HG03460 (cell line): Measurements from ENCODE around the gene CNPY1.

Experiments
- ATAC-seq: cut with Tn5 transposase; IDR thresholded peaks from one replicate; pipeline ENCODE4 v1.9.1; 2021; ENCODE audit not compliant: unreplicated experiment

The CNPY1 gene

DNA sequence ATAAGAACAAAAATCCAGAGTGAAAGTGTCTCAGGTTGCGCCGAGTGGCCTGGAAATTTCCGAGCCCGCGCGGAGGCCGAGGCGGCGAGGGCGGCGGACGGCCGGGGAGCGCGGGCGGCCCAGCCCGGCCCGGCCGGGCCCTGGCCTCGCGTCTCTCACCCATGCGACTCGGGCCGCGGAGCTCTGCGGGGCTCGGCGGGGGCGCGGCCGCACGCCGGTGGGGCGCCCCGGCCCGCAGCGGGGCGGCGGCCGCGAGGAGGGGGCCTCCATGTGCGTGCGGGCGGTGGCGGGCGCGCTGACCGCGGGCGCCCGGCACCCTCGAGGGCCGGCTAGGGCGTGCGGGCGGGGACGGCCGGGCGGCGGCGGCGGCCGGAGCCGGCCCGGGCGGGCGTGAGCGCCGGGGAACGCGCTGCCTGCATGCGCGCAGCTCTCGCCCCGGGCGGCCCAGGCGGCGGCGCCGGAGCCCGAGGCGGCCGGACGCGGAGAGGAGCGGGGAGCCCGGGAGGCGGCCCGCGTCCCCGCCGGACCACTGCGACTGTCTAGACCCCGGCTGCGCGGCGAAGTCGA, 88.7 kb downstream of the CNPY1 start:
- ATAC-seq: no peak

DNA sequence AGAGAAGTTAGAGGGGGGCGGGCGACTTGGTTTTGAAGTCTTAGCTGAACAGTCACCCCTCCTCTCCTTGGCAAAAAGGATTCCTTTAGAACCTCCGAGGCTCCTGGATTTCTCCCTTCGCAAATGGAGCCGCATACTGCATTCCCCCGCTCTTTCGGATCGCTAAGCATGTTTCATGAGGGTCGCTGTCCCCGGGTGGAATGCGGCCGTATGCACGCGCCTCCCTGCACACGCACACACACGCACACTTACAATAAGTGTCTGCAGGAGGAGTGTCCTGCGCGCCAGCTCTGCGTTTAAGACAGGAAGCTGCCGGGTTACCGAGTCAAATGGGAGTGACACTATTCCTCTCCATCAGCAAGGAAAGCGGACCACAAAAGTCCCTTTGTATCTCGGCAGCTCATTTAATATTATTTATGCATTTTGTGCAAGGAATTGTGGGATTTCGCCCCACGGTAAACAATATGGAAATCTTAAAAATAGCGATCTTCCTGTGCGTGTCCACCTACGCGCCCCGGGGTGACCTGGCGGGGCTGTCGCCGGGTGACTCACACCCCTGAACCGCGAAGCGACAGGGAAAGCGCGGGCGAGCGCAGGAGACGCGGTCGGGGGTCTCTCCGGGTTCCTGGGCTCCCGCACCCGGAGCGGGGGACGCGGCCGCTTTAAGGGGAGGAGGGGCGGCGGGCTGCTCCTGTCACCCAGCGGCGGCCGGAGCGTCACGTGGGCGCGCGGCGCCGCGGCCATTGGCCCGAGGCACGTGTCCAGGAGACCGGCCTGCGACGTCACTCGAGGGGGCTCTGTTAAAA, 89.4 kb downstream of the CNPY1 start:
- ATAC-seq: no peak

DNA sequence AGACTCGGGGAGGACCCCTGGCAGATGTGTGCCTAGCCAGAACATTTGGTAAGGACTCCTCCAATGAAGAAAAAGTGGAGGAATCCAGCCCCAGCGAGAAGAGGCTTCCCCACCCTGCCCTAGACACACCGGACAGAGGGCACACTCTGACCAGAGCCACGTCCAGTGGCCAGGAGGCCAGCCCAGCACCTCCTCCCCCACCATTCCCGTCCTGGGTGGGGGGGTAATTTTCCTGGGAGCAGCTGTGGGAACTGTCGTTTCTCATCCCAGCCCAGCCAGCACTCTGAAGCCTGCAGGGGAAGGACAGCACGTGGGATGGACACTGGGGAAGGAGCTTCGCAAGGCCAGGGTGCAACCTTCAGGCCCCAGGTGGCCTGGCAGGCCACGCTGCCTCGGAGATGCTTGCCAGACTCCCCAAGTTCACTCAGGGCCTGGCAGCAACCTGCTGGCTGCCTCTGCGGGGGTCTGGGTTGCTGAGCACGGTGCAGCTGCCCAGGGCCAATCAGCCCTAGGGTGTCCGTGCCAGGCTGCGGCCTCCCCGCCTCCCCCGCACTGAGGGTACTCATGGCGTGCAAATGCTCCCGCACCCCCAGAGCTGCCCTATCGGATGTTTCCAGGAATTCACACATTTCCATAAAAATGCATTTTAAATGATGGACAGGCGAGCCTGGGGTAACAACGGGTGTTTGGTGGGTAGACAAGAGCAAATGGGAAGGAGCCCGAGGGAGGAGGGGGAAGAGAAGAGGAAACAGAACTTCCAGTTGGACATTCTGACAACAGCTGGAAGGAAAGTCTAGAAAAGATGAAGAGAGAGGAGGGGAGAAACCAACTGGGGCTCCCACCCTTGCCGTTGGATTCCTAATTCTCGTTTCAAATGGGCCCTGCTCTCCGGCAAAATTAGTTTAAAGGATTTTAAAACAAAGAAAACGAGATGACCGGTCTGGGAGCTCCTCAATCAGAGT, 90.3 kb downstream of the CNPY1 start:
- no peak for ATAC-seq

DNA sequence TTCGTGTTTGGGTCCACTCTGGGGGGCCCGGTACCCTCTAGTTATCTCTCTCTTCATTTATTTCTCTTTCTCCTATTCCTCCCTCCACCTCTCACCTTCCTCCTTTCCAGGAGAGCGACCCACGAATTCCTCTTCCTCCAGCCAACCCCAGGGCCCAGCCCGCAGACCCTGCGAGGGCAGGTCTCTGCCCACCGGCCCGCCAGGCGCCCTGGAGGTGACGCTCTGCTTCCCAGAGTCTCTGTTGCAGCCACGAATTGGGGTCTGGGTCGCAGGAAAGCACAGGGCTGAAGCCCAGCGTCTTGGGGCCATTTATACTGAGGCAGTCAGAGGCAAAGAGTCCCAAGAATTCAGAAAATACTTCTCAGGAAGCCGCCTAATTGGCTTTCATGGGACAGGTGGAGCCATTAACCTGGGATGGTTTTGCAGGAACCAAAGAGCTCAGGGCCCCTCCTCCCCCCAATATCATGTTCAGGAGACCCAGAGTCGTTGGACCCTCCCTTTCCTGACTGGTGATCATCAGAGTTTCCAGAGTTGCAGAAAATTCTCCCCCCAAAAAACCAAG, 91.1 kb downstream of the CNPY1 start:
- no peak for ATAC-seq

DNA sequence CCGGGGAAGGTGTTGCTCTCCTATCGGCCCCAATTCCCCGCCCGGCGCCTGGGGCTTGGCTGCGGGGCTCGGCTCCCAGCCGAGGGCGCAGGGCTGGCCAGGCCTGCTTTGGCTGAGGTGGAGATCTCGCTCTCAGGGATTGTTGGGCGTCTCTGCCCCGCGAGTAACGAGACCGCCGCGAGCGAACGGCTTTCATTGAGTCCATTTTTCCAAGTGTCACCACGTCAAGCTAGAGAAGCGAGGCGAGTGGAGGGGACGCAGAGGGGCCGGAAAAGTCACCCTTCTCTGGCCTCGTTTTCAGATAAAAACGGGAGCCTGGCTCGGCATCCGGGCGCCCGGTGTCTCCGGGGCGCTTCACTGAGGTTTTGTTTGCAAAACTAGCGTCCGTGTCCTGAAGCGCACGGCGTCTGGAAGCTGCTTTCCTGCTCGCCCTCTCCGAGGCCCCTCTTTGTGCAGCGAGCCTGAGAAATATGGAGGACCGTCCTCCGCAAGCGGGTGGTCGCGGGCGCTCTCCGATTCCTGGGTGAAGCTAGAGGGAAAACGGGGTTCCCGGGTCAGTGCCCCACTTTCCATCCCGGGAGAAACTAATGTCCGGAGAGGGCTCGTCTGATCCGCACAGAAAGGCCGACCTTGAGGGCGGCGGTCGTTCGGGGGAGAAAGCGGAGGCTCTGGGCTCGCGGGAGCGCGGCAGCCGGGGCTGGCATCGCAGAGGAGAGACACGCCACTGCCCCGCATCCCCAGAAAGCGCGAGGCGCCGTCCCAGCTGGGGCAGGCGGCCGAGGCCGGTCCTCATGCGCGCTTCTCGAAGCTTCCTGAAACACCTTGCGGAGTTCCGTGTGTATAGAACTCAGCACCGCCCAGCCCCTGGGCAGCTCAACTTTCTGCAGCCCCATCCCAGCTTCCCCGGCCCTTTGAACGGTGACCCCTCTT, 91.9 kb downstream of the CNPY1 start:
- ATAC-seq: no peak

DNA sequence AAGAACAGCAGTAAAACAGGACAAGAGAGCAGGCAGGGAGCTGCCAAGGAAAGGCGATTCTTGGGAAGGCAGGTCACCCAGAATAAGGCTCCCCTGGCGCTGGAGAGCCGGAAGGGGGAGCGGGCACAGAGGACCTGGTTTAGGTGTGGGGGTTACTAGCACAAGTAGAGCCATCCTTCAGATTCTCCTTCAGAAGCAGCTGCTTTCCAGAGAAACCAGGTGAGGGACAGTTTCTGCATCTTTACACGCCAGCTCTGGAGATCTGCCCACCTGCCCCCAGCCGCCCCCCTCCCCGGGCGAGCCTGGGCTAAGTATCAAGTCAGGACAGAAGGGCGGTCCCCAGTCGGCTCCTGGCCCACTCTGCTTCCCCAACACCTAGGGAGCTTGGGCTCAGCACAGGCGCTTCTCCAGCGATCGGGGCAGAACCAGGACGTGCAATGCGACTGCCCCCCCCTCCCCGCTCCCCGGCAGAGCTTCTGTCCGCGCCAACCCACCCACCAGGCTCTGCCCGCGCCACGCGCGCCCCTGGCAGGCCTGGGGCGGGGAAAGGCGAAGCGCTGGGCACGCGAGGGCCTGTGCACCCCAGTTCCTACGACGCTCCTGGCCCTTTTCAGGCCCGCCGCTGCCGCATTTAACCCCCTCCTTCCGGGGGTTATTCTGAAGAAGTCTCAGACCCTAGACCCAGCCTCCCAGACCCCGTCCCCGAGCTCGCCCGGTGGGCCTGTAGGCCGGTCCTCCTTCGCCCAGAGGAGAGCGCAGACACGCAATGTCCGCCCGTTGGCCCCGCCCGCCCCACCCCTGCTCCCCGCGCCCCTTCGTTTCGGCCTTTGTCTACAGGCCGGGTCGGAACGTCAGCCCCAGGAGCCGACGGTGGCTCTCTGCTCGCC, 92.8 kb downstream of the CNPY1 start:
- no peak for ATAC-seq

DNA sequence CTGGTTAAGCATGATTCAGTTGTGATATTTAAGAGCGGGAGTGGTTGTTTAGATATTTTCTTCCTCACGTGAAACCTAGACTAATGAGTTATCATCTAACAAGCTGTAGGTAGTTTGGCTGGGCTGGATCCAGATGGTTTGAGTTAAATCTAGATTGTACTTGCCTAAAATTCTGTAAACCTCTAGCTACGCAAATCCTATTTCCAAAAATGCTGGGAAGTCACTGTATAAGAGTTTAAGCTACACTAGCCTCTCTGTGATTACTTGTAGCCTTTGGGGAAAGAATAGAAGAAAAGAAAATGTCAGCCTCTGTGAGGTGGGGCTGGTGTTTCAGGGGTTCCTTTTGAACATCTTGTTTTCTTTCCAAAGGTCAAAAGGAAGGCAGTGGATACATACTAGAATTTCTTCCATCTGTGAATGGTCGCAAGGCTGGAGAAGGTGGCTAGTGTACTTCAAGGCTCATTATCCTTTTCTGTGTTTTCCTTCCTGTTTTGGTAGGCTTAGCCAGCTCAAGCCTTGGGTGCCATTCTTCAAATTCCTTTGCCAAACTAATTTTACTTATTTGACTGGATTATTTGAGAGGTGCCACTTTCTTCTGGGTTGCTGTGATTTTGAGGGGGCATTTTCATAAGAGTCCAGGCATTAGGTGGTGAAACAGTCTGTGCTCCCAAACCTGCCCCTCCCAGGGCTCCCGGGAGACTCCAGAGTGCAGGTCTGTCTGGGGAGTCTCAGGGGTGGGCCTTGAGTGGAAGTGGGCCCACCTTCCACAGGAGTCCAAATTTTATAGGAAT, 93.7 kb downstream of the CNPY1 start:
- ATAC-seq: no peak

DNA sequence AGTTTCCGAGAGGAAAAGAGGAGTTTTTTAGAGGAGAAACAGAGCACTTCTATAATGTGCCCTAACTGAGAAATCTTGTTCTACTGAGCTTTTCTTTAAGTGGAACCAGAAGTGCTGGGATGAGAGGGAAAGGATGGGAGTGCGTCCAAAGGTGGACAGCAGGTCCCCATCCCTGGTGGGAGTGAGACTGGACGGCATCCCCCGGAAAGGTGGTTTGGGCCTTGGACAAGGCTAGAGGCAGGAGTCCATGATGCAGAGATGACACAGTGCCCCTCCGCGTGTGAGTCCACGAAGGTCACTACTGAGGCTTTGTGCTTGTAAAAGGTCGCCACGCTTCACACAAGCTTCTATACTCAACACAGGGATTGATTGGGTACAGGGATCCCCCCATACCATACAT, 94.5 kb downstream of the CNPY1 start:
- no peak for ATAC-seq
